ENCODE data around the gene RBFOX1. TPM values are rescaled to one million over a fixed set of nuclear protein-coding genes. Genes with fewer than 3 reads are reported as not detected.

Gene RBFOX1
- total RNA-seq, 1 experiment from 2014 or later = not detected

DNA sequence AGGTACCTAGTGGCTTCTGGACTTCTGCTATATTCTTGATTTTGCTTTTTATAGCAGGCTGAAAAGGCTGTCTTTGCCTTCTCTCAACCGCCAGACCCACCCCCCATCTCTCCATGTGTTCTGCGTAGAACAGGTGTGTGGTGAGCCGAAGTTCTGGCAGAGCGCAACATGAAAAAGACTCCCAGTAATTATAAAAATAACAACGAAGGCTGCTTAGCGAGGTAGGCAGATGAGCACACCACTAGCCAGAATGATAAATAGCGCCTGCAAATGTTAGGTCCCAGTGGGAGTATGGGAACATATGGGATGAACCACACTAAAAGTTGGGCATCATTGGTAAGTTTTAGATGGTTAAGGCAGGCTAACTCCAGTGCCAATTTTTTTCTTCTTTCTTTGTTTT, 14.0 kb upstream of the RBFOX1 start:
- DNase-seq (no peak), ATAC-seq (no peak)
- H3K9me2 ChIP-seq (replicated peaks; ENCODE audit: low read length) = no peaks in the 10 kb centered on the region
- H3K79me2 ChIP-seq (ENCODE audit: low read length) = no peaks in the 10 kb centered on the region
- H3K36me3 ChIP-seq (ENCODE audit: low read depth, low read length) = no peaks in the 10 kb centered on the region
- BruUV-seq (replicated peaks) = no TSS peak
- no peaks in the 10 kb centered on the region for H3K27me3 ChIP-seq (ENCODE audit: low read length)
- no peaks in the 10 kb centered on the region for H3F3A ChIP-seq (ENCODE audit: low read length, unreplicated experiment)
- no peaks in the 10 kb centered on the region for H3K4me1 ChIP-seq (ENCODE audit: insufficient read depth, low read length)
- H3K4me2 ChIP-seq (ENCODE audit: low read length) = no peak overlapping the region
- CTCF ChIA-PET = no interaction called here
- no peak overlapping the region for H3K9ac ChIP-seq (ENCODE audit: low read length)
- TF ChIP-seq, protein P1, sequence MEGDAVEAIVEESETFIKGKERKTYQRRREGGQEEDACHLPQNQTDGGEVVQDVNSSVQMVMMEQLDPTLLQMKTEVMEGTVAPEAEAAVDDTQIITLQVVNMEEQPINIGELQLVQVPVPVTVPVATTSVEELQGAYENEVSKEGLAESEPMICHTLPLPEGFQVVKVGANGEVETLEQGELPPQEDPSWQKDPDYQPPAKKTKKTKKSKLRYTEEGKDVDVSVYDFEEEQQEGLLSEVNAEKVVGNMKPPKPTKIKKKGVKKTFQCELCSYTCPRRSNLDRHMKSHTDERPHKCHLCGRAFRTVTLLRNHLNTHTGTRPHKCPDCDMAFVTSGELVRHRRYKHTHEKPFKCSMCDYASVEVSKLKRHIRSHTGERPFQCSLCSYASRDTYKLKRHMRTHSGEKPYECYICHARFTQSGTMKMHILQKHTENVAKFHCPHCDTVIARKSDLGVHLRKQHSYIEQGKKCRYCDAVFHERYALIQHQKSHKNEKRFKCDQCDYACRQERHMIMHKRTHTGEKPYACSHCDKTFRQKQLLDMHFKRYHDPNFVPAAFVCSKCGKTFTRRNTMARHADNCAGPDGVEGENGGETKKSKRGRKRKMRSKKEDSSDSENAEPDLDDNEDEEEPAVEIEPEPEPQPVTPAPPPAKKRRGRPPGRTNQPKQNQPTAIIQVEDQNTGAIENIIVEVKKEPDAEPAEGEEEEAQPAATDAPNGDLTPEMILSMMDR (conservative IDR thresholded peaks at IDR 0.05; ENCODE audit: low read depth, low read length) = no peak
- no peak for TF ChIP-seq EZH2phosphoT487 (IDR thresholded peaks at IDR 0.05; ENCODE audit: borderline replicate concordance, low read length)
- no peak for TF ChIP-seq EZH2 (IDR thresholded peaks at IDR 0.05; ENCODE audit: low read length, unreplicated experiment)
- intact Hi-C loops (cut with micrococcal nuclease) = no loop called here
- POLR2A ChIA-PET (ENCODE audit: unreplicated experiment) = no interaction called here
- no peaks in the 10 kb centered on the region for H4K20me1 ChIP-seq (ENCODE audit: low read length)
- no peak overlapping the region for H2AFZ ChIP-seq (ENCODE audit: low read length)
- H3K27ac ChIP-seq (ENCODE audit: low read length) = no peak overlapping the region
- H3K9me3 ChIP-seq (ENCODE audit: low read length) = no peaks in the 10 kb centered on the region
- no peak overlapping the region for H3K4me3 ChIP-seq (ENCODE audit: low read length)

DNA sequence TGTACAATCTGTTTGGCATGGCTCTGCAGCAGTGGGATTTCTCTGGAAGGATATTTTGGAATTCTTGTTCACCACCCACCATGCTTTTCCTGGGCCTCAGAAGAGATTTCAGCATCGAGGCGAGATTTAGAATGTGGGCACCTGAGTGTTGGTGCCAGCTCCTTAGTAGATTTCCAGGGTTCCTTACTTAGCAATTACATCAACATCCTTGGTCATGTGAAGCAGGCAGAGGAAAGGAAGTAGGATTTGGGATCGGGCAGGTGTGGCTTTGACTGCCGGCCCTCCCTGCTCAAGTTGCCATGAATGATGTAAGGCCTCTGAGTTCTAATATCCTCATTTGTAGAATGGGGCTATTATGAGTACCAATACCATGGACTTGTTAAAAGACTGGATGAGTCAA, 13.1 kb upstream of the RBFOX1 start:
- H3K79me2 ChIP-seq (ENCODE audit: low read length) = no peaks in the 10 kb centered on the region
- no peaks in the 10 kb centered on the region for H3K9me2 ChIP-seq (replicated peaks; ENCODE audit: low read length)
- ATAC-seq (no peak), DNase-seq (no peak)
- intact Hi-C loops (cut with micrococcal nuclease) = no loop called here
- no peaks in the 10 kb centered on the region for H4K20me1 ChIP-seq (ENCODE audit: low read length)
- ChIA-PET POLR2A (ENCODE audit: unreplicated experiment) (no interaction called here), CTCF (no interaction called here)
- no peak overlapping the region for H3K9ac ChIP-seq (ENCODE audit: low read length)
- TF ChIP-seq EZH2 (IDR thresholded peaks at IDR 0.05; ENCODE audit: low read length, unreplicated experiment) (no peak), EZH2phosphoT487 (IDR thresholded peaks at IDR 0.05; ENCODE audit: borderline replicate concordance, low read length) (no peak)
- TF ChIP-seq, protein P1 (conservative IDR thresholded peaks at IDR 0.05; ENCODE audit: low read depth, low read length) = no peak
- H3K4me3 ChIP-seq (ENCODE audit: low read length) = no peak overlapping the region
- no TSS peak for BruUV-seq (replicated peaks)
- no peaks in the 10 kb centered on the region for H3F3A ChIP-seq (ENCODE audit: low read length, unreplicated experiment)
- no peak overlapping the region for H3K4me2 ChIP-seq (ENCODE audit: low read length)
- H3K27me3 ChIP-seq (ENCODE audit: low read length) = no peaks in the 10 kb centered on the region
- no peaks in the 10 kb centered on the region for H3K4me1 ChIP-seq (ENCODE audit: insufficient read depth, low read length)
- no peaks in the 10 kb centered on the region for H3K9me3 ChIP-seq (ENCODE audit: low read length)
- no peak overlapping the region for H3K27ac ChIP-seq (ENCODE audit: low read length)
- no peaks in the 10 kb centered on the region for H3K36me3 ChIP-seq (ENCODE audit: low read depth, low read length)
- H2AFZ ChIP-seq (ENCODE audit: low read length) = no peak overlapping the region

DNA sequence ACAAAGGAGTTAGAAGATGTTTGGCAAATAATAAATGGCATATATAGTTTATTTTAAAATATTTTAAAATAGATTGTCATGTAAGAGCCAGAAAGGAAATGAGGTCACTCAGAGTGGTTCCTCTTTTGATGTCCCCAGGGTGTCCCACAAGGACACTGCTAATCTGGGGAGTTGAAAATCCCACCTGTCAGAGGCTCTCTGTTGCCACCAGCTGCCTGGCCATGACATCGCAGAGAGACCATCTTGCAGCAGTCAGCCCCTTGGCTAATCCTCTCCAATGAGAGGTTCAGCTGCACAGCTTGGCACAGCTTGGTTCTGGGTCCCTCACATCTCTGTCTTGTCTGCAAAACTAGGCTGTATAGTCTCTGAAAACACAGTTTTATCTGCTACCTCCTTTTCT, 11.0 kb upstream of the RBFOX1 start:
- Histone ChIP-seq H2AFZ (ENCODE audit: low read length) (no peak overlapping the region), H3K4me1 (ENCODE audit: insufficient read depth, low read length) (no peaks in the 10 kb centered on the region), H3K4me2 (ENCODE audit: low read length) (no peak overlapping the region), H3F3A (ENCODE audit: low read length, unreplicated experiment) (no peaks in the 10 kb centered on the region), H4K20me1 (ENCODE audit: low read length) (no peaks in the 10 kb centered on the region), H3K9me2 (replicated peaks; ENCODE audit: low read length) (no peaks in the 10 kb centered on the region), H3K36me3 (ENCODE audit: low read depth, low read length) (no peaks in the 10 kb centered on the region), H3K4me3 (ENCODE audit: low read length) (no peak overlapping the region), H3K9ac (ENCODE audit: low read length) (no peak overlapping the region), H3K27me3 (ENCODE audit: low read length) (no peaks in the 10 kb centered on the region), H3K27ac (ENCODE audit: low read length) (no peak overlapping the region), H3K79me2 (ENCODE audit: low read length) (no peaks in the 10 kb centered on the region), H3K9me3 (ENCODE audit: low read length) (no peaks in the 10 kb centered on the region)
- POLR2A ChIA-PET (ENCODE audit: unreplicated experiment) = no interaction called here
- intact Hi-C loops (cut with micrococcal nuclease) = no loop called here
- no TSS peak for BruUV-seq (replicated peaks)
- ATAC-seq (no peak), DNase-seq (no peak)
- TF ChIP-seq, protein P1 (conservative IDR thresholded peaks at IDR 0.05; ENCODE audit: low read depth, low read length) = no peak
- TF ChIP-seq EZH2phosphoT487 (IDR thresholded peaks at IDR 0.05; ENCODE audit: borderline replicate concordance, low read length) (no peak), EZH2 (IDR thresholded peaks at IDR 0.05; ENCODE audit: low read length, unreplicated experiment) (no peak)
- CTCF ChIA-PET = no interaction called here

All from PC-3 (cell line).